Hepatic stellate cell (primary cell): ENCODE measurements around the gene TM4SF5.
"Not testable (repeated sequence)": the region's sequence is repeated elsewhere in the genome, so short reads cannot be mapped to it uniquely, and the experiment has no call there.

Experiments
- DNase-seq: peaks from one replicate; pipeline ENCODE4 v3.0.0; 2011; ENCODE audit warnings: low spot score

TM4SF5 gene

GRCh38 chr17:4789951-4790704, 18.4 kb downstream of the TM4SF5 start:
- DNase-seq = peak; percentile 94

- DNase-seq = no peak
Measured at GRCh38 chr17:4790705-4791088, 19.0 kb downstream of the TM4SF5 start.

- DNase-seq = no peak
Measured at GRCh38 chr17:4795168-4795567, 23.5 kb downstream of the TM4SF5 start.

GRCh38 chr17:4796552-4796920, 24.9 kb downstream of the TM4SF5 start:
- DNase-seq = peak; percentile 78

GRCh38 chr17:4800462-4801196, 28.9 kb downstream of the TM4SF5 start:
- DNase-seq = no peak

- no peak for DNase-seq
Measured at GRCh38 chr17:4802228-4802627, 30.5 kb downstream of the TM4SF5 start, which contains the start of gene C17orf114. Gene C17orf114, minus strand, starts transcription at chr17:4802328.

GRCh38 chr17:4806456-4806776, 34.7 kb downstream of the TM4SF5 start:
- DNase-seq = no peak

- DNase-seq = peak; percentile 98
Measured at GRCh38 chr17:4806777-4807604, 35.3 kb downstream of the TM4SF5 start, which contains the start of gene PLD2. Gene PLD2, plus strand, starts transcription at chr17:4807152. Its CDS starts 621 bp downstream, at chr17:4807773.

GRCh38 chr17:4807605-4808377, 36.1 kb downstream of the TM4SF5 start:
- DNase-seq = peak; percentile 48

- DNase-seq = no peak
Measured at GRCh38 chr17:4808378-4808767, 36.7 kb downstream of the TM4SF5 start.

GRCh38 chr17:4810696-4811290, 39.1 kb downstream of the TM4SF5 start:
- no peak for DNase-seq

- DNase-seq = no peak
Measured at GRCh38 chr17:4811471-4811870, 39.8 kb downstream of the TM4SF5 start.

GRCh38 chr17:4812690-4813089, 41.0 kb downstream of the TM4SF5 start:
- no peak for DNase-seq

- DNase-seq = no peak
Measured at GRCh38 chr17:4815043-4815675, 43.5 kb downstream of the TM4SF5 start.

GRCh38 chr17:4816826-4817225, 45.1 kb downstream of the TM4SF5 start:
- no peak for DNase-seq

GRCh38 chr17:4818276-4818675, 46.6 kb downstream of the TM4SF5 start:
- no peak for DNase-seq

GRCh38 chr17:4822835-4823234, 51.1 kb downstream of the TM4SF5 start:
- no peak for DNase-seq

GRCh38 chr17:4823373-4824089, 51.8 kb downstream of the TM4SF5 start:
- no peak for DNase-seq

- DNase-seq = no peak
Measured at GRCh38 chr17:4827399-4827798, 55.7 kb downstream of the TM4SF5 start.

- DNase-seq = not testable (repeated sequence)
Measured at GRCh38 chr17:4832829-4833177, 61.1 kb downstream of the TM4SF5 start.
